Measurements from ENCODE around the gene SORCS3.

The SORCS3 gene

DNA sequence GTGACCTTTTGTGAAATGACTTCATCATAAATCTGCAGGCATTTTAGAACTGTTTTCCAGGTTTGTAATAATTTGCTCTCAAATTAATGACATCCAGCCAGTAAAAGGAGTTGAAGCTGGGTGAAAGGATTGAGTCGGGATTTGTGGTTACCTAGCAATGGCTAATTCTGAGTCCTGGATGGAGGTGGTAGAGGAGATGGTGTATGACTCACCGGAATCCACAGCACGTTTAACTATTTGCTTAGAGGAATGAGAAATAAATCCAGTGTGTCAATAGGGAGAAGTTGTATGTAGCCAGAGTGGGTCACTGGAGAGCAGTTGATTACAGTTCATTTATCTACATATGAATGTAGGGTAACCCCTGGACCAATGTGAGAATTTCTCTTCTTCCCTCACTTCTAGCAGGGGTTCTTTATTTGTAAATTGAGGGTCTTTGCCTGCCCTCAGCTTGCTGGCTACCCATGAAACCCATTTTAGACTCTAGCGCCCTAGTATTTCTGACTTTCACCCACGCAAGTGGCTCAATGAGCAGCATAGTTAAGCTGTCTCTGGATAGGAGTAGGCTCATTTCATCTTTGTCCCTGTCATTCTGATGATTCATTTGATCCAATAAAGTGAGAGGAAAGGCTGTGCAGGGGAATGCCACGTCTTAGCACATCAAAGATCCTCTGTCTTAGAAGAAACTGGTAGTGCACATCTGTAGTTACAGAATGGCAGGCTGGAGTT lies 547.8 kb downstream of the SORCS3 start:
- Histone ChIP-seq H3K4me2 (ENCODE audit: low read depth, low read length, poor library complexity, severe bottlenecking) (no peak overlapping the region), H3K9me2 (replicated peaks; ENCODE audit: insufficient read depth, low read length) (no peaks in the 10 kb centered on the region), H4K20me1 (ENCODE audit: low read depth, low read length) (no peaks in the 10 kb centered on the region), H3K36me3 (ENCODE audit: low read length) (no peaks in the 10 kb centered on the region), H3K9me3 (ENCODE audit: insufficient read depth, low read length) (no peaks in the 10 kb centered on the region), H2AFZ (ENCODE audit: low read depth, low read length, severe bottlenecking) (no peak overlapping the region), H3K27ac (ENCODE audit: low read depth, low read length) (no peak overlapping the region), H3K79me2 (ENCODE audit: insufficient read depth, low read length) (no peaks in the 10 kb centered on the region), H3K27me3 (ENCODE audit: low read length) (no peaks in the 10 kb centered on the region), H3F3A (ENCODE audit: insufficient read depth) (no peaks in the 10 kb centered on the region), H3K9ac (ENCODE audit: low read length) (no peak overlapping the region), H3K4me3 (ENCODE audit: insufficient read depth, low read length, poor library complexity, severe bottlenecking) (no peak overlapping the region)
- no peak for TF ChIP-seq CTCF (IDR thresholded peaks at IDR 0.05; ENCODE audit: insufficient read depth, low read length, poor library complexity, severe bottlenecking)
- no peak for TF ChIP-seq EZH2phosphoT487 (conservative IDR thresholded peaks at IDR 0.05; ENCODE audit: low read length)

DNA sequence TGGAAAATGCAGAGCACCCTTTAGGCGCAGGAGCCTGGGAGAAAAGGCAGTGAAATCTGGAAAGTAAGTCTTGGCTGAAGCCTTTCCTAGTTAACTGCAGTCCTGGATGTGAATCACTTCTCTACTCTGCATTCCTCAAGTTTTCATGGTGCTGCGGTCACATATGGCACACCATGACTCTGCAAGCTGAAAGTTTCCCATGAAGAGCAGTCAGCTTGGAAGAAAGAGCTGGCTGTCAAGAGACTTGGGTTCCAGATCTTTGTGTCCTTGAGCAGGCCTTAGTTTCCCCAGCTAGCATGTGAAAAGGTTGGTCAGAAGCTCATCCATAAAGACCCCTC lies 548.3 kb downstream of the SORCS3 start:
- H4K20me1 ChIP-seq (ENCODE audit: low read depth, low read length): no peaks in the 10 kb centered on the region
- no peak overlapping the region for H2AFZ ChIP-seq (ENCODE audit: low read depth, low read length, severe bottlenecking)
- H3K4me2 ChIP-seq (ENCODE audit: low read depth, low read length, poor library complexity, severe bottlenecking): no peak overlapping the region
- H3F3A ChIP-seq (ENCODE audit: insufficient read depth): no peaks in the 10 kb centered on the region
- H3K4me3 ChIP-seq (ENCODE audit: insufficient read depth, low read length, poor library complexity, severe bottlenecking): no peak overlapping the region
- H3K9ac ChIP-seq (ENCODE audit: low read length): no peak overlapping the region
- H3K79me2 ChIP-seq (ENCODE audit: insufficient read depth, low read length): no peaks in the 10 kb centered on the region
- TF ChIP-seq EZH2phosphoT487 (conservative IDR thresholded peaks at IDR 0.05; ENCODE audit: low read length): no peak
- TF ChIP-seq CTCF (IDR thresholded peaks at IDR 0.05; ENCODE audit: insufficient read depth, low read length, poor library complexity, severe bottlenecking): no peak
- H3K9me2 ChIP-seq (replicated peaks; ENCODE audit: insufficient read depth, low read length): no peaks in the 10 kb centered on the region
- no peaks in the 10 kb centered on the region for H3K27me3 ChIP-seq (ENCODE audit: low read length)
- no peaks in the 10 kb centered on the region for H3K36me3 ChIP-seq (ENCODE audit: low read length)
- H3K27ac ChIP-seq (ENCODE audit: low read depth, low read length): no peak overlapping the region
- no peaks in the 10 kb centered on the region for H3K9me3 ChIP-seq (ENCODE audit: insufficient read depth, low read length)

DNA sequence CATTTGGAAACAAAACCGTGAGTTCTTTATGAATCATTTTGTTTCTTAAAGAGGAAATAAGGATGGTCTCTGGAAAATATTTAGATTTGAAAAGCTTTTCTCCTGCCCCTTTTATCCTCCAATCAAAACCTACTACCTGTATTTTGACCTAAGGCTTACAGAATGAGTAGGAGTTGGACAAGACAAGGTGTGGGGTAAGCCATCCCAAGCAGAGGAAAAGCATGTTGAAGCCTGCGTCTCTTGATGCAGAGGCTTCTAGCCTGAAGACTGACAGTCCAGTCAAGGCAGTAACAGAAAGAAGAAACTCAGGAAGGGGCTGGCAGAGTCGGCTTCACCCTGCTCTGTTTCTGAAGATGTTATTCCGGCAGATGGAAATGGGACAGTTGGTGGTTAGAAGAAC lies 551.1 kb downstream of the SORCS3 start:
- H3K27me3 ChIP-seq (ENCODE audit: low read length): no peaks in the 10 kb centered on the region
- H3F3A ChIP-seq (ENCODE audit: insufficient read depth): no peaks in the 10 kb centered on the region
- H3K27ac ChIP-seq (ENCODE audit: low read depth, low read length): no peak overlapping the region
- no peak overlapping the region for H3K9ac ChIP-seq (ENCODE audit: low read length)
- H4K20me1 ChIP-seq (ENCODE audit: low read depth, low read length): no peaks in the 10 kb centered on the region
- H3K36me3 ChIP-seq (ENCODE audit: low read length): no peaks in the 10 kb centered on the region
- H3K4me3 ChIP-seq (ENCODE audit: insufficient read depth, low read length, poor library complexity, severe bottlenecking): no peak overlapping the region
- no peak overlapping the region for H3K4me2 ChIP-seq (ENCODE audit: low read depth, low read length, poor library complexity, severe bottlenecking)
- no peaks in the 10 kb centered on the region for H3K79me2 ChIP-seq (ENCODE audit: insufficient read depth, low read length)
- TF ChIP-seq CTCF (IDR thresholded peaks at IDR 0.05; ENCODE audit: insufficient read depth, low read length, poor library complexity, severe bottlenecking): no peak
- TF ChIP-seq EZH2phosphoT487 (conservative IDR thresholded peaks at IDR 0.05; ENCODE audit: low read length): no peak
- no peak overlapping the region for H2AFZ ChIP-seq (ENCODE audit: low read depth, low read length, severe bottlenecking)
- no peaks in the 10 kb centered on the region for H3K9me3 ChIP-seq (ENCODE audit: insufficient read depth, low read length)
- H3K9me2 ChIP-seq (replicated peaks; ENCODE audit: insufficient read depth, low read length): no peaks in the 10 kb centered on the region
